HUES48 (cell line): ENCODE data around the gene GYS1.

Source experiments
- H3K27ac ChIP-seq: one replicate; pipeline ENCODE4 v1.7.0; 2013; ENCODE audit warnings: low read depth, low read length, inconsistent platforms
- H3K27me3 ChIP-seq: 2 replicates; pipeline ENCODE4 v1.6.1; 2013; ENCODE audit warnings: mild to moderate bottlenecking, low read length; ENCODE audit not compliant: control insufficient read depth, insufficient read depth
- H3K36me3 ChIP-seq: 2 replicates; pipeline ENCODE4 v1.6.1; 2013; ENCODE audit warnings: low read length; ENCODE audit not compliant: control insufficient read depth, insufficient read depth
- H3K4me1 ChIP-seq: 2 replicates; pipeline ENCODE4 v1.6.1; 2013; ENCODE audit warnings: mild to moderate bottlenecking, low read length; ENCODE audit not compliant: control insufficient read depth, insufficient read depth
- H3K4me3 ChIP-seq: 2 replicates; pipeline ENCODE4 v1.5.1; 2013; ENCODE audit warnings: mild to moderate bottlenecking, low read depth, low read length
- H3K9ac ChIP-seq: 2 replicates; pipeline ENCODE4 v1.6.1; 2013; ENCODE audit warnings: mild to moderate bottlenecking, low read depth, low read length, moderate library complexity
- H3K9me3 ChIP-seq: 2 replicates; pipeline ENCODE4 v1.6.1; 2013; ENCODE audit warnings: low read length; ENCODE audit not compliant: control insufficient read depth, insufficient read depth

GYS1 gene

GRCh38 chr19:49017041-49017665, 24.0 kb upstream of the GYS1 start, which contains the start of gene LHB:
Gene LHB, minus strand, starts transcription at chr19:49017091. Its CDS starts 10 bp downstream, at chr19:49017081.
- H3K9me3 ChIP-seq = no peaks in the 10 kb centered on the region
- peaks cover 26% of the 10 kb centered on the region for H3K27me3 ChIP-seq
- no peak within 1 kb of the TSS for H3K27ac ChIP-seq
- H3K9ac ChIP-seq = 0 out of 2 replicates have a peak within 1 kb of the TSS, but pooled peaks have one; percentile 17
- H3K4me1 ChIP-seq = peaks cover 16% of the 10 kb centered on the region
- peaks cover 33% of the 10 kb centered on the region for H3K36me3 ChIP-seq
- peak within 1 kb of the TSS; percentile 58 for H3K4me3 ChIP-seq

GRCh38 chr19:49016067-49016839, 23.1 kb upstream of the GYS1 start:
- H3K27me3 ChIP-seq = peaks cover 22% of the 10 kb centered on the region
- H3K4me3 ChIP-seq = no peak overlapping the region
- H3K36me3 ChIP-seq = peaks cover 41% of the 10 kb centered on the region
- no peak overlapping the region for H3K9ac ChIP-seq
- peaks cover 16% of the 10 kb centered on the region for H3K4me1 ChIP-seq
- H3K27ac ChIP-seq = no peak overlapping the region
- H3K9me3 ChIP-seq = no peaks in the 10 kb centered on the region

- Histone ChIP-seq H3K4me1 (peaks cover 10% of the 10 kb centered on the region; the same call in 1 of the 2 replicates), H3K9me3 (no peaks in the 10 kb centered on the region), H3K4me3 (no peak overlapping the region), H3K27me3 (peaks cover 14% of the 10 kb centered on the region), H3K27ac (no peak overlapping the region), H3K36me3 (peaks cover 54% of the 10 kb centered on the region), H3K9ac (no peak overlapping the region)
Measured at GRCh38 chr19:49014870-49015255, 21.8 kb upstream of the GYS1 start.

DNA sequence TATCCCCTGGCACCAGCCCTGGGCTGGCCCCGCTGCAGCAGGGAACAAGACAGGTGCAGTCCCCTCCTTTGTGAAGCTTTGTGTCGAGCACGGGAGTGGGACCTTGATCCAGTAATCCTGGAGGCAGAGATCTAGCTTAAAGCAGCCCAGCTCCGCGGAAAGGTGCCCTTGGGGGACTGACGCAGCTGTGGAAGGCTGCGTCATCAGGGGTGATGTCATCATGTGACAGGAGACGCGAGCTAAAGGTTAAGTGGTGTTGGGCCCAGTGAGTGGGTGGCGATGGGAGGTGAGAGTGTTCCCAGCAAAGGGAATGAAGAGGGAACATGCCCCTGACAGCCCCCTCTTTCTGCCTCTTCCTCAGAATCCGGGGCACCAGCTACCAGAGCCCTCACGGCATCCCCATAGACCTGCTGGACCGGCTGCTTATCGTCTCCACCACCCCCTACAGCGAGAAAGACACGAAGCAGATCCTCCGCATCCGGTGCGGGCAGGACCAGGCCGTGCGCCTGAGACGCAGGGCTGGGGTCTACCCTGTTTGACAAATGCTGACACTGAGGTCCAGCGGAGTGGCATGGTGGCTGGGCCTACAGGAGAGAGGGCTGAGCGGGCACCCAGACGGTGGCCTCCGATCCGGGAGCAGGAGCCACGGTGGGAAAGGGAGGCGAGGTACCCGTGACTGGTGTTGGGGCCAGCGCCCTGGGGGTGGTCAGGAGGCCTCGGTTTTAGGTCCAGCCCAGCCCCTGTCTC, 21.2 kb upstream of the GYS1 start:
- Histone ChIP-seq H3K36me3 (peaks cover 60% of the 10 kb centered on the region), H3K27me3 (peaks cover 14% of the 10 kb centered on the region), H3K9ac (no peak overlapping the region), H3K27ac (no peak overlapping the region), H3K4me3 (no peak overlapping the region), H3K9me3 (no peaks in the 10 kb centered on the region), H3K4me1 (peaks cover 10% of the 10 kb centered on the region; the same call in 1 of the 2 replicates)

GRCh38 chr19:49011194-49011593, 18.1 kb upstream of the GYS1 start:
- Histone ChIP-seq H3K4me3 (no peak overlapping the region), H3K27ac (no peak overlapping the region), H3K9ac (no peak overlapping the region), H3K4me1 (no peaks in the 10 kb centered on the region), H3K36me3 (peaks cover 75% of the 10 kb centered on the region), H3K9me3 (no peaks in the 10 kb centered on the region), H3K27me3 (no peaks in the 10 kb centered on the region)

DNA sequence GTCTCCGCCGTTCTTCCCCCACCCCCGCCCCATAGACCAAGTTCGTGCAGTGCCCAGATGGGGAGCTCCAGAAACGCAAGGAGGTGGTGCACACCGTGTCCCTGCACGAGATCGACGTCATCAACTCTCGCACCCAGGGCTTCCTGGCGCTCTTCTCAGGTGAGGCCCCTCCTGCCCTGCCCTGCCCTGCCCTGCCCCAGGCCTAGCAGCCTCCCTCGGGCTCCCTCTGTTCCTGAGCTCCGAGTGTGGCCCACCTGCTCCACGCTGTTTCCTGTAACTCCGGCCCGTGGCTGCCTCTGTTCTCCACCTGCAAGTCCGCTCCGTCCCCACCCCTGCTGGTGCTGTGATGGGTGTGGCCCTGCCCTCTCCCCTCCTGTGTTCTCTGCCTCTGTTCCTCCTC, 17.3 kb upstream of the GYS1 start:
- H3K36me3 ChIP-seq = peaks cover 75% of the 10 kb centered on the region
- H3K4me1 ChIP-seq = no peaks in the 10 kb centered on the region
- H3K9ac ChIP-seq = no peak overlapping the region
- H3K27me3 ChIP-seq = no peaks in the 10 kb centered on the region
- H3K4me3 ChIP-seq = no peak overlapping the region
- no peak overlapping the region for H3K27ac ChIP-seq
- no peaks in the 10 kb centered on the region for H3K9me3 ChIP-seq

GRCh38 chr19:49009828-49010227, 16.7 kb upstream of the GYS1 start:
- peaks cover 75% of the 10 kb centered on the region for H3K36me3 ChIP-seq
- no peak overlapping the region for H3K27ac ChIP-seq
- H3K4me1 ChIP-seq = no peaks in the 10 kb centered on the region
- H3K9me3 ChIP-seq = no peaks in the 10 kb centered on the region
- no peak overlapping the region for H3K9ac ChIP-seq
- H3K4me3 ChIP-seq = no peak overlapping the region
- H3K27me3 ChIP-seq = no peaks in the 10 kb centered on the region

- H3K4me1 ChIP-seq = no peaks in the 10 kb centered on the region
- H3K9ac ChIP-seq = no peak overlapping the region
- H3K36me3 ChIP-seq = peaks cover 82% of the 10 kb centered on the region
- no peak overlapping the region for H3K27ac ChIP-seq
- H3K27me3 ChIP-seq = no peaks in the 10 kb centered on the region
- H3K4me3 ChIP-seq = no peak overlapping the region
- no peaks in the 10 kb centered on the region for H3K9me3 ChIP-seq
Measured at GRCh38 chr19:49006905-49007304, 13.8 kb upstream of the GYS1 start.

- peaks cover 72% of the 10 kb centered on the region for H3K36me3 ChIP-seq
- no peaks in the 10 kb centered on the region for H3K27me3 ChIP-seq
Measured at GRCh38 chr19:49004964-49005614, 12.0 kb upstream of the GYS1 start.

DNA sequence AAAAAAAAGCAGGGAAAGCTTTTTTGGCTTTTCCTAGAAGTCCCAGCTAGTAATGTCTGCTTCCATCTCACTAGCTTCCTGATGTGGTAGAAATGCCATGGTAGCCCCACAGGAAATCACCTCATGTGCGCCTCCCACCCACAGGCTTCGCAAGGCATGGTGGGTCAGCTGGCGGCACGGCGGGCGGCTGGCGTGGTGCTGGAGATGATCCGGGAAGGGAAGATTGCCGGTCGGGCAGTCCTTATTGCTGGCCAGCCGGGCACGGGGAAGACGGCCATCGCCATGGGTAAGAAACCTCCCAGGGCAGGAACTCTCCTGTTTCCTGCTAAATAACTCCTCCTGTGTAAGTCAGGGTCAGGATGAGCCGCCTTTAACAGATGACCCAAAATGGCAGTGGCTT, 11.0 kb upstream of the GYS1 start:
- Histone ChIP-seq H3K36me3 (peaks cover 62% of the 10 kb centered on the region), H3K9me3 (no peaks in the 10 kb centered on the region), H3K4me3 (no peak overlapping the region), H3K27ac (no peak overlapping the region), H3K27me3 (no peaks in the 10 kb centered on the region), H3K4me1 (no peaks in the 10 kb centered on the region), H3K9ac (no peak overlapping the region)

More at GRCh38 chr19:49004964-49005614, 12.0 kb upstream of the GYS1 start:
- Histone ChIP-seq H3K4me3 (no peak overlapping the region), H3K9me3 (no peaks in the 10 kb centered on the region), H3K27ac (no peak overlapping the region), H3K9ac (no peak overlapping the region), H3K4me1 (no peaks in the 10 kb centered on the region)
